ENCODE data around the gene GPC4. TPM values are rescaled to one million over a fixed set of nuclear protein-coding genes. Genes with fewer than 3 reads are reported as not detected.
A peak's percentile ranks its signal among the peaks of the same experiment; 100 is the strongest.

GPC4 gene
- polyA plus RNA-seq, 4 donors: 18.9 to 23.5 (median 20.3) TPM

DNA sequence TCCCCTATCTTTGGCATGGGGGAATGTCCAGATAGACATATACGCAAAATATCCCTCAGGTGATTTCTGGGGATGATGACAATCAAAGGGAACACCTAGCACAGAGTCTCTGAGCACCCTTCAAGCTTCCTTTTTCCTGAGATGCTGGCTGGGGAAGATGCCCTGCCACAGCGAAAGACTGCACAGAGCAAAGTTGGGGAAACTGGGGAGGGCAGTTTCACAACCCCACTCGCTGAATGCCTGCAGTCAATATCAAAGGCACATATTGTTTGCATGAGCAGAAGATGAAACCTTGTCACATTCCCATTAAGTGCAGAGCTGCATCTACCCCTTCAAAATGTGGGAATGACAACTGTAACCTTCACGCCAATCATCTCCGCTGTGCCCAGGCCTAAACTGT is 2.6 kb downstream of the GPC4 start:
- DNase-seq (ENCODE audit: low read depth in 4 of 4, low spot score in 2 of 4): no peak

DNA sequence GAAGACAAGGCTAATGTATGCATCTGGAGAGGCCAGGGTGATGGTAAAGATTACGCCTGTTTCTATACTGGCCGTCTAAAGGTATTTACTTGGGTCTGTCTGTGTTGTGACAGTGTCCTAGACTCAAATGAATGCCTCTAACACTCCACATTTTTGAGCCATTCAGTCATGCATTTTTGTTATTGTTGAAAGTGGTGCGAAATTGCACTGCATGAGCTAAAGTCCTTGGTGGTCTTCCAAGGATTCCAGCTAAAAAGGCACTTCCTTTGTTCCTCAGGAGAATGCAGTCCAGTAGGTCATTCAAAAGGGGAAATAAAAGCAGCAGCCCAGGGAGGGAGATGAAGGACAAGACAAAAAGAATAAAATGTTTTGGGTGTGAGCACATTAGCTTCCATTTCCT is 3.0 kb downstream of the GPC4 start:
- DNase-seq (ENCODE audit: low read depth in 4 of 4, low spot score in 2 of 4): no peak

DNA sequence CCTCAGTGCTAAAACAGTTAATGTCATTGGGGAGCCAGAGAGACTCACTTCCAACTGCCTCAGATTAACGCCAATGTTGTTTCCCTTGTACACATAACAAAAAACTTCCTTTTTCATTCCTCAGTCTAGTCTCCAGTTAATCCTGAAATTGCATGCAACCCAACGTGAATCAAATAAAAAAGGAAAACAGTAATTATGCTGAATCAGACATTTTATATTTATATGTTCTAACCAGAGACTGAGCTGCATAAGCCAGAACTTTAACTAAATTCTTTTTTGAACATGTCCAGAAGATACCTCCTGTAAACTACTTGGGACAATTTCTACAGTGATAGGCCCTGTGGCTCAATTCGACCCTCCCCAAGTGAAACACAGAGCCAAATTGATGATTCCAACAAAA is 4.7 kb downstream of the GPC4 start:
- no peak for DNase-seq (ENCODE audit: low read depth in 4 of 4, low spot score in 2 of 4)

DNA sequence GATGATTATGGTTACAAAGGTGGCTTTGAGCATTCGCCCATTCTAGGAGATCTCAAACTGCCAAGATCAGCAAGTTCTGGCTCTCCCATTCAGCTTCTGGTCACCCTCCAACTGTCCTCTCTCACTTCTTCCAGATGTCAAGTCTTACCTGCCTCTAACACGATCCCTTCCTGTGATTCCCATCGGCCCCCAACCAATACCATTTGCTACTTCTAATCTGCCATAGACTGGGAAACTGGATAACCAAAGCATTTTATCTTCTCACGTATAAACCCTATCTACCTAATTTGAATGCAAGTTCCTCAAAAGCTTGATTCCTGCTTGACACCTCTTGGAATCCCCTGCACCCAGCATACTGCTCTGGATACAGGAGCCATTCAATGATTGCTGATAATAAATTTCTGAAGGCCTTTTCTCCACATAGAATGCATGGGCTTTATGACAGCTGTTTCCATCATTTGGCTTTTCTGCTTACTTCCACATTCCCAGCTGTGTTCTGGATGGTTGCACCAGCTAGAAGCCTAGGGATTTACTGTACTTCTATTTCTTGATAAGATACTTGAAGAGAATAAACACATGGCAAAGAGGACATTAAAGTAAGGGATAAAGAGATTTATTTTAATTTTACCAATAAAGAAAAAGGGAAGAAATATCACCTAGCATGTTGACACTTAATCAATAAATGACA is 9.6 kb downstream of the GPC4 start:
- no peak for DNase-seq (ENCODE audit: low read depth in 4 of 4, low spot score in 2 of 4)

DNA sequence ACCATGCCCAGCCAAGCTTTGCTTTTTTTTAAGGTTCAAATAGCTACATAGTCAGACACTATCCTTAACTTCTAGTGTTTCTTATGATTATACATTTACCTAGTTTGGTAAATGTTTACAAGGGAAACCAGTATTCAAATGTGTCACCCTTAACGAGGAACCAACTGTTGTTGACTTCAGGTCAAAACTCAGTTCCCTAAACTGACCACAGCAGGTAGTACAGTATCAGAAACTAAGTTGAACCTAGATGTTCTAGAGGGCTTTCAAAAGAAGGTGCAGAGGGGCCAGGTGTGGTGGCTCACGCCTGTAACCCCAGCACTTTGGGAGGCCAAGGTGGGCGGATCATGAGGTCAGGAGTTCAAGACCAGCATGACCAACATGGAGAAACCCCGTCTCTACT is 11.3 kb downstream of the GPC4 start:
- no peak for DNase-seq (ENCODE audit: low read depth in 4 of 4, low spot score in 2 of 4)

DNA sequence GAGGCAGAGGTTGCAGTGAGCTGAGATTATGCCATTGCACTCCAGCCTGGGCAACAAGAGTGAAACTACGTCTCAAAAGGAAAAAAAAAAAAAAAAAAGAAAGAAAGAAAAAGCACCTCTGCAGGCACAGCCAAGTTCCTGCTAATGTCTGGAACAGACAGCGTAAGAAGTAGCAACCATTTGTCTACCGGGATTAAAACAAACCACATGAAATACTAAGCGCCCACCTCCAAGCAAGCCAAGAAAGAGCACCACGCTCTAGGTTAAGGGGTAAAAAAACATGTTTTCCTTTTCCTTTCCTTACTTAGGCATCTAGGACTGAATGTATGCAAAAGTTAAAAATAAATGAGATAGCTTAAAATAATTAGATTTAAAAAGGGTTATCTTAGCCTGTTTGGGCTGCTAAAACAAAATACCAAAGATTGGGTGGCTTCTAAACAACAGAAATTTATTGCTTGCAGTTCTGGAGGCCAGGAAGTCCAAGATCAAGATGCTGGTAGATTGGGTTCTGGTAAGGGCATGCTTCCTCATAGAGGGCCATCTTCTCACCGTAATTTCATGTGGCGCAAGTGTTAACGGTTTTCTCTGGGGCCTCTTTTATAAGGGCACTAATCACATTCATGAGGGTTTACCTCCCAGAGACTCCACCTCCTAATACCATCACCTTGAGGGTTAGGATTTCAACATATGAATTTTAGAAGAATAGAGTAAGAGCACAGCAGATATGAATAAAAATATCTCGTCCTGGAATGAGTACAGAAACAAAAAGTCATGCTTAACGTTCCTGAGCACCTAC is 12.3 kb downstream of the GPC4 start:
- no peak for DNase-seq (ENCODE audit: low read depth in 4 of 4, low spot score in 2 of 4)

DNA sequence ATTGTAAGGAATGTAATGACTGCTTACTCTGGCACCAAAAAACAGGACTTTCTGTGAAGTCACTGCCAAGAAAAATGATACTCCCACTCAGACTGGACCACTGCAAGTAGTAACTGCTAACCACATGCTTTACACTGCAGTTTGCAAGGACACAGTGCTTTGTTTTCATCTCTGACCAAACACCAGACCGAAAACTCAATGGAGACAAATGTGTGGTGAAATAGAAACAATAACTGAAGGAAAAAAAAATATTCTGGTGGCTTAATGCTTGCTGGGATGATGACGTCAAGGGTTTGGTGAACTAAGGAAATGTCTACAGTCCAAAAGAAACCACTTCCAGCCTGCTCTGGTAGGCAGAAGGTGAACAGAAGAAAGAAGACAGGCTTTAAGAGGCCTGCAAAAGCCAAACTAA is 13.2 kb downstream of the GPC4 start:
- DNase-seq (ENCODE audit: low read depth in 4 of 4, low spot score in 2 of 4): peak in 1 of 4 donors; percentile 51

DNA sequence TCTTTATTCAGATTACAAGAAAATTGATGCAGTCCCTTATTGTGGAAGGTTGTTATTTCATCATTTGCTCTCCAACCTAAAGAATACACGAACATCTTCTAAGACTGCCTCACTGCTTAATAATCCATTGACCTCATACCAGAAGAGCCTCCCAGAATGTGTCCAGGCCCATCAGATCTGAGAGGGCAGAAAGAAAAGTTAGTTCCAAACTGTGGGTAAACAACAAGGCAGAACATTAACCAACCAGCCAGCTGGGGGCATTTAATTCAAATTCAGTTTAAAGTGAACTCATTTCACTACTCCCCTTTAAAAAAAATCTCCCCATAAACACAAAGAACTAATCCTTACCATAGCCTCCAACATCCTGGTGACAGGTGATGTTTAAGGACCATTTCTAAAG is 13.8 kb downstream of the GPC4 start:
- no peak for DNase-seq (ENCODE audit: low read depth in 4 of 4, low spot score in 2 of 4)

DNA sequence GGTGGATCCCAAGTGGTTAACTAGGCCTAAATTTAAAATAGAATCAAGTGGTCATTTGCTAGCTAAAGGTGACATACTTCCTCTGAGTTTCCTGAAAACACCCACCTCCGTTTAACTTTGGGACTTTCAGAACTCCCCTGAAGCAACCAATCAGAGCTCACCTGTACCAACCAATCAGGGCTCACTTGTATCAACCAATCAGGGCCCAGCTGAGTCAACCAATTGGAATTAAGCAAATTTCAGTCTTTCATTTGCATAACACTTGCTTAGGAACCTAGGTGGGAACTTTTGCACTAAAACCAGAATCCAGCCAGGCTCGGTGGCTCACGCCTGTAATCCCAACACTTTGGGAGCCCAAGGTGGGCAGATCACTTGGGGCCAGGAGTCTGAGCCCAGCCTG is 15.9 kb downstream of the GPC4 start:
- DNase-seq (ENCODE audit: low read depth in 4 of 4, low spot score in 2 of 4): no peak

DNA sequence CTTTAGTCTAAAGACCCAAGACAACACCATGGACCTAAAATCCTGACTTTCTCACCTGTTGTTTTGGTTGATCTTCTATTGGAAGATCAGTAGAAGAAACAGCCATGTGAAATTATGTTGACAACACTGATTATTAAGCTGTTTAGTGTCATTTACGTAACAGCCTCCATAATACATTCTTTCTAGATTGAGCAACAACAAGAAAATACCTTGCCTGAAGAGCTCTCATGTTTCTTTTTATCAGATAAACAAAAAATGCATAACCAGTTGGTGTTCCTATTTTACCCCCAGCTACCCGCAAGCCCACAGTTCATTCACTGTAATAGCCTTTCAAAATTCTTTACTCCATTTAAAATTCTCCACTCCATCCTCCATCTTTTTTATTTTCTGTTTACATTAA is 20.5 kb downstream of the GPC4 start:
- DNase-seq (ENCODE audit: low read depth in 4 of 4, low spot score in 2 of 4): no peak

DNA sequence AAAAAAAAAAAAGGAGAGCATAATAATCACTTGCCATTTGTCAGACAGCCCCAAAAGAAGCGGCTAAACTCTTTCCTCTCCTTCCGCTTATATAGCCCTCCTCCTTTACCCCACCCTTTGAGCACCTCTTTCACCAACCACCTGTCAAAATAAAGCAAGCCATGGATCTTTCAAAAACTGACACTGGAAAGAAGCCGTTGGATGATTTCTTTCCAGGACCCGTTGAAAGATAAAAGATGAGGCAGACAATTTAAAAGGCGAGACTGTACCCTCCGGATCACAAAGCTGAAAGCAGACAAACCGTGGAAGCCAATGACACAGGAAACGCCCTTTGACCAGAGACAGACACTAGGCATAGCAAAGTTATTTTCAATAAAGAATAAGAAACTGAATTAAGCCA is 22.6 kb downstream of the GPC4 start:
- no peak for DNase-seq (ENCODE audit: low read depth in 4 of 4, low spot score in 2 of 4)

DNA sequence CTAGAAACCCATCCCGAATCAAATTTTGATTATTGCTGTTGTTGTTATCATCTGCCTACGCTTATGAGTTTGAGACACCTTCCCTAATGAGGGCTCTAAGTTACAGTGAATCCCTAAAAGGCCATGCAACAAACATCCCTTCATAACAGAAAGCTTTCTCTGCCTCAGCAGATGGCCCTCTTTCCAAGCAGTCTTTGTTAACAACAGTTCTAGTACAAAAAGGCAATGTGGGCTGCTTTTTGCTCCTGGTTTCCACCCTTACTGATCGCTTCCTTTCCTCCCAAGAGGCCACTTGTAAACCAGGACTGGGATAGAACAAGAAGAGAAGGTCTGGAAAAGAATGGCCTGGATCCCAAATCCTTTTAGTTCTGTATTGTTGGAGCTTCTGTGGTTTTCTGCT is 24.2 kb downstream of the GPC4 start:
- DNase-seq (ENCODE audit: low read depth in 4 of 4, low spot score in 2 of 4): no peak

DNA sequence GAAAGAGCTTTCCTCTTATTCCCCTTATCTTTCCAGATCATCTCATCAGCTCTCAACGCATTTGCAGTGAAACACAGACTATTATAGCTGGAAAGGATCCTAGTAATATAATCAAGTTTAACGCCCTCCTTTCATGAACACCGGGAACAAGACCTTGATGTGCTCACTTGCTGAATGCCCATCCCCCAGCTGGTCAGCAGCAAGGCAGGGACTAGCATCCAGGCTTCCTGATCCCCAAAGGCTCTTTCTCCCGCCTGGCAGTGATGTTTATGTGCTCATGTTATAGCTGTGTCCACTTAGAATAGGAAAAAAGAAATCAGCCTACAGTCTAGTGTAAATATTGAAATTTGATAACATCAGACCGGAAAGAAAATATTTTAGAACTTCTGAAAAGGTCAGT is 24.6 kb downstream of the GPC4 start:
- no peak for DNase-seq (ENCODE audit: low read depth in 4 of 4, low spot score in 2 of 4)

DNA sequence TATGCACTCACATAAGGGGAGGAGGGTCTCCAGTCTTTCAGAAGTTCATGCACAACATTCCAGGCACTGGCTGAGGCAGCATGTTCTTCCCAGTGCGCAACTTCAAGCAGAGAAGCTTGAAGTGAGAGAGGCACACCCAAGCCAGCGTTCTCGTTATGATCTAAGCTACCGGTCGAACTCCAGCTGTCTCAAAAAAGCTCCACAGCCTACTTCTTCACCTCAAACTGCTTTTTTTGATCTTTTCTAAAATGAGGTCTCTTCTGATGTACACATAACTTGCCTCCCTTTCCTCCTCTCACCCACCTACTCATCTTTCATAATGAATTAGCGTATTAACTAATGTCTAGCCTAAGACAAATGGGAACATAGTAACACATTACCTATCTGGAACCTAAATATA is 25.3 kb downstream of the GPC4 start:
- no peak for DNase-seq (ENCODE audit: low read depth in 4 of 4, low spot score in 2 of 4)

DNA sequence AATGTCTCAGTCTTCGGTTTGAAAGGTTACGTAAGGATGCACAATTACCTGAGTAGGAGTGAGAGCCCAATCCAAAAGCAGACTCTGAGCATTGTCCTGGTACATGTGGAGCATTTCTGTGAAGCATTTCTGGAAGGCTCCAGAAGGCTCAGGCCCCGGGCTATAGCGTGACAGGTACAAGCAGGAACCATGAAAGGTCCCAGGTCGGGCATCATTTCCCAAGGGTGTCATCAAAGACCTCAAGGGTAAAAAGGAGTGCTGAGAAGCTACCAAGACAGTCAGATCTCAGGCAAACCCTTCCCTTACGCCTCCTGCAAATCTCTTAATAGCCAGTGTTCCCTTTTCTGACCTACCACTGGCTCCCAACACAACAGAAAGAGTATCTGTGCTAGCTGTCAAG is 30.8 kb downstream of the GPC4 start:
- DNase-seq (ENCODE audit: low read depth in 4 of 4, low spot score in 2 of 4): no peak

DNA sequence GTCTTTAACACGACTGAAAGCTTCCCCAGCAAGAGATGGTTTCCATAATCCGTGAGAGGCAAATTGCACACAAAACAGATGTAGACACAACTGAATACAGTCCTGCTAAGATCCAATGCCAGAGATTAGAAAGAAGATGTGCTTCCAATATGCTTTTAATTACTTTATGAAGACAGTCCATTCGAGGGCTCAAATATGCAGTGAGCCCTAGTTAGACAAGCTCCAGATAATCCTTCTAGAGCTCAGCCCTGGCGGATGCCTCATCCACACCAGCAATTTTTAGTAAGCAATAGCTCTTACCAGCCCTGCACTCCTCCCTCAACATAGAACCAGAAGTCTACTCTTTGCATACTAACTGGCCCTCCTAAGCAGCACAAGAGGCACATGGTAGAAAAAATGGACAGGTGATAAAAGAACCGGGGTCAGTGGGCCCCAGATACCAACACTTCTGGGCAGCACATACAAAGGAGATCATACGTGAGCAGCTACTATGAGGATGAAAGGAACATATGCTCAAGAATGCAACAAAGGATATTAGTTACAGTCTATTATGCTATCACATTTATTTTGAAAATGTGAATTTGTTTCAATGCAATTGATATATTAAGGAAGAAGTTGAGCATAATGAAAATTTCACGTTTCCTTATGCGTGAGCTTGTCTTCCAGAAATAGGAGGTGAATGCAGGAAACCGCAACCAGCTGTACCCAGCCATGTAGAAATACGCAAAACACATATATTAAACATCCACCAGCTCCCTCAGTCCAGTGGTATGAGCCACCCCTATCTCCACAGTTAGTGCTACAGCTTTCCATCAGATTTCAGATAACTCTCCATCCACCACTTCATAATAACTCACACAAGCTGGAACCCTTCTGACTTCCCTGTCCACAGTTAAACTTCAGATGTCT is 34.3 kb downstream of the GPC4 start:
- no peak for DNase-seq (ENCODE audit: low read depth in 4 of 4, low spot score in 2 of 4)

DNA sequence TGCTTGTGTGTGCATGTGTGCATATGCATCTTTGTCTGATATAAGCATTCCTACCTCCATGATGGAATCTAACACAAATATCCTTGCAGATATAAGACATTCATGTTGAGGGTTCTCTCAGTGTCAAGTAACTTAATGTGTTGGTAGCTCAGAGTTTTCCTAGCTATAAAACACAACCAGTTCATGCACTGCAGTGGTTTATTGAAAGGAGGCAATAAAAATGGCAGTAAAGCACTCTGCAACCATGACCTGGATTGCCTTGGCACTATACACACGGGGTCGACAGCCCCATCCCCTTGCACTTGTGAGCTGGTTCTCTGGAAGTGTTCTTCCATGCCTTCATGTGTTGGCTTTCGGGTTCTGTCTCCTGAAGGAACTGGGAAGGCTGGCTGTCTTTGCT is 38.9 kb downstream of the GPC4 start:
- DNase-seq (ENCODE audit: low read depth in 4 of 4, low spot score in 2 of 4): no peak

DNA sequence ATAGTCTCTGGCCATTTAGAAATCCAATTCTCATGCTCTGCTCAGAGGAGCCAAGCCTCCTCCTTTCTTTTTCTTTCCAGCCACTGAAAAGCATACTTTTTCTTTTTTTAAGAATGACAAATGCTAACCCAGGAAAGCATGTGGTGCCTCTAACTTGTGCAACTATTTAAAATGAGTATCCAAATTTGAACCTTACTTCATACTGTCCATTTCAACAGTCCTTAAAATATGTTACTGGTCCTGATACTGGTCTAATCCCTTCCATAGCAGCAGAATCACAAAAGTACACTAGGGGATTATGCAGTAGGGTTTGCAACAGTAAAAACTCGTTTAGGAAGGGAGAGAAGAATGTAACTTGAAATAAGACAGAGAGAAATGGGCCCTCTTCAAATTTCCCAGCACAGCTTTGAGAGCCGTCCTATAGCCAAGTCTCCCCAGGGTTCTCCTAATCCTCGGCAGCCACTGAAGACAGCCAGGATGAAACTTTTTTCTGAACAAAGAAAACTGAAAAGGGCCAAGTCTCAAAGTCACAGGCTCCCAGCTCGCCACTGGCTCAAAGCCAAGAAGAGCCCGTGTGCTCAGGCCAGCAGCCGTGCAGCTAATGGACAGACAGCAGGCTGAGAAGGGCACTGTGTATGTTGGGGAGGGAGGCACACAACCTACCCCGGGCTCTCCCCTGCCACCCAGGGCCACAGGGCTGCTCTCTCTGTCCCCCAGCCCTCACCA is 39.5 kb downstream of the GPC4 start:
- DNase-seq (ENCODE audit: low read depth in 4 of 4, low spot score in 2 of 4): no peak

DNA sequence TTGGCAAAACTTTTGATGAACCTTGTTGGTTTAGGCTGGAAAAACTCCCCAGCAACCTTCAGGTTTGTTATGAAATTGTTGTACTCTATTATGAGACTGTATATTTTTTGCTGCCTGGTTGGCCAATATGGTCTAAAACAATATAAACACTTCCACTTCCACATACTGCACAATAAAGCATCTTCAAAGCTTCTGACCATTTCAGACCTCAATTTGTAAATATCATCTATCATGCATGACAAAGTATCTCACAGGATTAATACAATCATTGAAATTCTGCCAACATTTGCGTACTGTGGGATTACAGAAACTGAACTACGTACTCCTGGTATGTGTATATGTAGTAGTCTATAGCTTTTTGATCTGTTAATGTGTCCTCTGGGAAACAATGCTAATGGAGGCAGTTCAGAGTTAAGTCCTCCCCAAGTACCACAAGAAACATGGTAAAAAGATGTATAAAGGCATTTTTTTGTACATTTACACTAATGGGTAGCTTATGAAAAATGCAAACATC is 40.4 kb downstream of the GPC4 start:
- DNase-seq (ENCODE audit: low read depth in 4 of 4, low spot score in 2 of 4): no peak

DNA sequence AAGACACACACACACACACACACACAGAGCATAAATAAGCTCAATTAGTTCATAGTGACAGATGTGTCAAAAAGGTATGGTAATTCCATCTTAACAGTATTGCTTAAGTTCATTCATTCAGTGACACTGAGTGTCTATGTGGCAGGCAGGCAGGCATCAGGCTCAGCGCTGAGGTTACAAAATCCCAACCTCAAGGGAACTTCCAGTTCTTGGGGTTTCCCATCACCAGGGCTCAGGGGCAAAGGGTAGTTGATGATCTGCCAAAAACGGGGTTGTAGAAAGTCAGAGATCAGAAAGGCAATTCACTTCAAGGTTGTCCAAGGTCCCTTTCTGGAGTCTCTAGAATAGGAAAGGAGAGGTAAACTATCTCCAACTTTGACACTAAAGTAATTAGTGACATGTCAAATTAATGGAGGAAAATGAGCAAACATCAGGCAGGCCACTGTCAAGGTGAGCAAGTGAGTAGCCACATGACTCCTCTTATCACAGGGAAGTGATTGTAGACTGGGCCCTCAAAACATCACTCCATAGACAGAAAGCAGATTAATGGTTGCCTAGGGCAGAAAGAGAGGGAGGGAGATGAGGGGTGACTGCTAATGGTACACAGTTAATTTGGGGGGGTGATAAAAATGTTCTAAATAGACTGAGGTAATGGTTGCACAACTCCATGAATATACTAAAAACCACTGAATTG is 41.8 kb downstream of the GPC4 start:
- DNase-seq (ENCODE audit: low read depth in 4 of 4, low spot score in 2 of 4): no peak

Measured in left renal cortex interstitium (tissue), 4 donors.